Endodermal cell (in vitro differentiated cells): ENCODE measurements around the gene GDF2. TPM values are rescaled to one million over a fixed set of nuclear protein-coding genes. Genes with fewer than 3 reads are reported as not detected.

ENCODE experiments used
- DNase-seq: peaks from one replicate; pipeline ENCODE4 v3.0.0-alpha.2; 2017
- H3K27ac ChIP-seq: 2 replicates; pipeline ENCODE4 v1.5.1; 2013; ENCODE audit warnings: mild to moderate bottlenecking, low read depth, low read length, moderate library complexity
- H3K27me3 ChIP-seq: 2 replicates; pipeline ENCODE4 v1.6.1; 2013; ENCODE audit warnings: mild to moderate bottlenecking, low read length, moderate library complexity; ENCODE audit not compliant: insufficient read depth, control insufficient read depth, poor library complexity, severe bottlenecking
- H3K36me3 ChIP-seq: 2 replicates; pipeline ENCODE4 v1.7.0; 2013; ENCODE audit warnings: mild to moderate bottlenecking, low read length, moderate library complexity; ENCODE audit not compliant: control insufficient read depth, insufficient read depth
- H3K4me1 ChIP-seq: one replicate; pipeline ENCODE4 v1.7.0; 2013; ENCODE audit warnings: low read length; ENCODE audit not compliant: control insufficient read depth, insufficient read depth
- H3K4me3 ChIP-seq: 2 replicates; pipeline ENCODE4 v1.5.1; 2013; ENCODE audit warnings: mild to moderate bottlenecking, low read length, moderate library complexity
- H3K9ac ChIP-seq: 2 replicates; pipeline ENCODE4 v1.6.1; 2013; ENCODE audit warnings: mild to moderate bottlenecking, low read length, moderate library complexity; ENCODE audit not compliant: poor library complexity, severe bottlenecking; ENCODE audit errors: extremely low read depth
- H3K9me3 ChIP-seq: 2 replicates; pipeline ENCODE4 v1.6.1; 2013; ENCODE audit warnings: mild to moderate bottlenecking, low read length, moderate library complexity; ENCODE audit not compliant: control insufficient read depth
- H3K27ac Mint-ChIP-seq: 2 replicates; pipeline ENCODE4 v1.8.0; 2020; ENCODE audit warnings: mixed read lengths
- H3K27me3 Mint-ChIP-seq: 2 replicates; pipeline ENCODE4 v1.8.0; 2021; ENCODE audit warnings: mild to moderate bottlenecking, mixed read lengths; ENCODE audit not compliant: insufficient read depth
- H3K36me3 Mint-ChIP-seq: 2 replicates; pipeline ENCODE4 v1.8.0; 2020; ENCODE audit warnings: low read depth, mixed read lengths
- H3K4me1 Mint-ChIP-seq: 2 replicates; pipeline ENCODE4 v1.8.0; 2020; ENCODE audit warnings: mixed read lengths
- H3K4me3 Mint-ChIP-seq: 2 replicates; pipeline ENCODE4 v1.8.0; 2020; ENCODE audit warnings: mild to moderate bottlenecking, moderate library complexity, mixed read lengths
- H3K9me3 Mint-ChIP-seq: 2 replicates; pipeline ENCODE4 v1.8.0; 2020; ENCODE audit warnings: mild to moderate bottlenecking, mixed read lengths
- WGBS, 2 experiments: methylation state at CpG; one replicate each; pipeline versions ENCODE4 v1.1.5 to v1.1.7; 2013; ENCODE audit warnings: missing lambda C conversion rate in 2 of 2, mixed read lengths in 1 of 2; ENCODE audit not compliant: insufficient coverage in 1 of 2, insufficient read length in 1 of 2; 5-methylcytosine and 5-hydroxymethylcytosine counted together
- total RNA-seq, 2 donors: library from RNA; stranded (reverse); fragmentation: NEBNext Ultra II Directional in 1 of 2; extraction: Animal tissue kit (Norgen Biotek cat#: 25700) in 1 of 2; gene quantifications; 2 replicates in 1 of 2; 3 replicates in 1 of 2; pipeline ENCODE4 v1.2.1, GENCODE V29; 2021
- TF ChIP-seq, protein P1 (sequence below): fragments of 200-600 bp; sonication (generic); conservative IDR thresholded peaks from 2 replicates; pipeline ENCODE4 v1.5.0; 2021; ENCODE audit warnings: antibody characterized with exemption, mild to moderate bottlenecking

Gene GDF2
- total RNA-seq, 2 donors from 2014 or later: not detected

DNA sequence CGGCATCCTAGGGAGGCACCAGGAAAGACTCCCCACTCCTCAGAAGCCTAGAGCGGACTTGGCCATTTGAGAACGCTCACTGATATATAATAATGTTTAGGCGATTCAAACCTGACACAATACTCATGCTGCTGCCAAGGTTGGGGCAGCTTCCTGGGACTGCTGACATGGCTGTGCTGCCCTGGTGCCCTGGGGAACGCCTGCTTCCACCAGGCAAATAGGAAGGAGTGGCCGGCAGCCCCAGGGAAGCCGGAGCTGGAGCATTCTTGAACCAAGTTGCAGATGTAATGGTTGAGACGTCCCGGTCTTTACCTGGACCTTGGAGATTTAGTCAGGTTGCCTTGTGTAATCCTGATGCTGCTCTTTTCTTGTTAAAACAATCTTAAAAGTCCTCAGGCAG, 13.5 kb upstream of the GDF2 start:
- H3K4me3 ChIP-seq: no peak overlapping the region
- Mint-ChIP-seq H3K36me3 (no peaks in the 10 kb centered on the region), H3K27me3 (peaks cover 25% of the 10 kb centered on the region), H3K4me3 (no peak overlapping the region), H3K4me1 (no peaks in the 10 kb centered on the region), H3K27ac (no peak overlapping the region), H3K9me3 (no peaks in the 10 kb centered on the region)
- H3K27me3 ChIP-seq: peaks cover 10% of the 10 kb centered on the region
- DNase-seq: no peak
- H3K36me3 ChIP-seq: no peaks in the 10 kb centered on the region
- no peak overlapping the region for H3K27ac ChIP-seq
- no peaks in the 10 kb centered on the region for H3K4me1 ChIP-seq
- no peaks in the 10 kb centered on the region for H3K9me3 ChIP-seq
- TF ChIP-seq, protein P1, sequence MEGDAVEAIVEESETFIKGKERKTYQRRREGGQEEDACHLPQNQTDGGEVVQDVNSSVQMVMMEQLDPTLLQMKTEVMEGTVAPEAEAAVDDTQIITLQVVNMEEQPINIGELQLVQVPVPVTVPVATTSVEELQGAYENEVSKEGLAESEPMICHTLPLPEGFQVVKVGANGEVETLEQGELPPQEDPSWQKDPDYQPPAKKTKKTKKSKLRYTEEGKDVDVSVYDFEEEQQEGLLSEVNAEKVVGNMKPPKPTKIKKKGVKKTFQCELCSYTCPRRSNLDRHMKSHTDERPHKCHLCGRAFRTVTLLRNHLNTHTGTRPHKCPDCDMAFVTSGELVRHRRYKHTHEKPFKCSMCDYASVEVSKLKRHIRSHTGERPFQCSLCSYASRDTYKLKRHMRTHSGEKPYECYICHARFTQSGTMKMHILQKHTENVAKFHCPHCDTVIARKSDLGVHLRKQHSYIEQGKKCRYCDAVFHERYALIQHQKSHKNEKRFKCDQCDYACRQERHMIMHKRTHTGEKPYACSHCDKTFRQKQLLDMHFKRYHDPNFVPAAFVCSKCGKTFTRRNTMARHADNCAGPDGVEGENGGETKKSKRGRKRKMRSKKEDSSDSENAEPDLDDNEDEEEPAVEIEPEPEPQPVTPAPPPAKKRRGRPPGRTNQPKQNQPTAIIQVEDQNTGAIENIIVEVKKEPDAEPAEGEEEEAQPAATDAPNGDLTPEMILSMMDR: no peak
- 90 to 94% methylated on average over 4 to 9 of the region's 9 CpGs for WGBS, 2 experiments
- H3K9ac ChIP-seq: no peak overlapping the region

DNA sequence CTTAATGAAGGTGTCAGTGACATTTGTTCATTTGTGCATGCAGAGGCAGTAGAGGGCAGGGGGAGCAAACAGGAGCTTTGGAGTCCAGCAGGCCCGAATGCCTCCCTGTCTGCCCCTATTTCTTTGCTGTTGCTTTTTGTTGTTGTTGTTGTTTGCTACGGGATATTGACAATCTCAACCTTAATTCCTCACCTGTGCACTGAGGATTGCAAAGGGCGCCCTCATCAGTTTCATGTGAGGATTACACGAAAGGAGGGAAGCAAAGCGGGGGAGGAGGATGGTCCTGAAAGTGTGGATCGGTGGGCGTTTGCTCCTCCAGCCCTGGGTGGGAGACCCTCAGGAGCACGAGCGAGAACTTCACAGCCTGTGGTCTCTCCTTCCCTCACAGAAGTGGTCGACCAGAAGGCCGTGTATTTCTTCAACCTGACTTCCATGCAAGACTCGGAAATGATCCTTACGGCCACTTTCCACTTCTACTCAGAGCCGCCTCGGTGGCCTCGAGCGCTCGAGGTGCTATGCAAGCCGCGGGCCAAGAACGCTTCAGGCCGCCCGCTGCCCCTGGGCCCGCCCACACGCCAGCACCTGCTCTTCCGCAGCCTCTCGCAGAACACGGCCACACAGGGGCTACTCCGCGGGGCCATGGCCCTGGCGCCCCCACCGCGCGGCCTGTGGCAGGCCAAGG, 12.7 kb upstream of the GDF2 start:
- 85 to 95% methylated on average over 22 to 34 of the region's 34 CpGs for WGBS, 2 experiments
- Histone ChIP-seq H3K9ac (no peak overlapping the region), H3K36me3 (no peaks in the 10 kb centered on the region), H3K4me1 (no peaks in the 10 kb centered on the region), H3K9me3 (no peaks in the 10 kb centered on the region), H3K27me3 (peaks cover 4% of the 10 kb centered on the region), H3K4me3 (no peak overlapping the region), H3K27ac (no peak overlapping the region)
- H3K9me3 Mint-ChIP-seq: no peaks in the 10 kb centered on the region
- H3K27ac Mint-ChIP-seq: no peak overlapping the region
- H3K27me3 Mint-ChIP-seq: peaks cover 25% of the 10 kb centered on the region
- DNase-seq: peak; percentile 81
- H3K4me3 Mint-ChIP-seq: no peak overlapping the region
- no peaks in the 10 kb centered on the region for H3K36me3 Mint-ChIP-seq
- TF ChIP-seq, protein P1: peak; percentile 81
- no peaks in the 10 kb centered on the region for H3K4me1 Mint-ChIP-seq

DNA sequence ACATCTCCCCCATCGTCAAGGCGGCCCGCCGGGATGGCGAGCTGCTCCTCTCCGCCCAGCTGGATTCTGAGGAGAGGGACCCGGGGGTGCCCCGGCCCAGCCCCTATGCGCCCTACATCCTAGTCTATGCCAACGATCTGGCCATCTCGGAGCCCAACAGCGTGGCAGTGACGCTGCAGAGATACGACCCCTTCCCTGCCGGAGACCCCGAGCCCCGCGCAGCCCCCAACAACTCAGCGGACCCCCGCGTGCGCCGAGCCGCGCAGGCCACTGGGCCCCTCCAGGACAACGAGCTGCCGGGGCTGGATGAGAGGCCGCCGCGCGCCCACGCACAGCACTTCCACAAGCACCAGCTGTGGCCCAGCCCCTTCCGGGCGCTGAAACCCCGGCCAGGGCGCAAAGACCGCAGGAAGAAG, 12.2 kb upstream of the GDF2 start:
- no peaks in the 10 kb centered on the region for H3K9me3 Mint-ChIP-seq
- Histone ChIP-seq H3K9ac (no peak overlapping the region), H3K27me3 (peaks cover 4% of the 10 kb centered on the region), H3K36me3 (no peaks in the 10 kb centered on the region), H3K4me3 (no peak overlapping the region), H3K27ac (no peak overlapping the region), H3K4me1 (no peaks in the 10 kb centered on the region), H3K9me3 (no peaks in the 10 kb centered on the region)
- peaks cover 23% of the 10 kb centered on the region for H3K27me3 Mint-ChIP-seq
- no peaks in the 10 kb centered on the region for H3K36me3 Mint-ChIP-seq
- no peak overlapping the region for H3K27ac Mint-ChIP-seq
- no peaks in the 10 kb centered on the region for H3K4me1 Mint-ChIP-seq
- no peak overlapping the region for H3K4me3 Mint-ChIP-seq
- 96 to 98% methylated on average over 28 to 37 of the region's 37 CpGs for WGBS, 2 experiments
- TF ChIP-seq, protein P1: no peak
- no peak for DNase-seq
